Measurements from ENCODE around the gene DGKH.

DNA sequence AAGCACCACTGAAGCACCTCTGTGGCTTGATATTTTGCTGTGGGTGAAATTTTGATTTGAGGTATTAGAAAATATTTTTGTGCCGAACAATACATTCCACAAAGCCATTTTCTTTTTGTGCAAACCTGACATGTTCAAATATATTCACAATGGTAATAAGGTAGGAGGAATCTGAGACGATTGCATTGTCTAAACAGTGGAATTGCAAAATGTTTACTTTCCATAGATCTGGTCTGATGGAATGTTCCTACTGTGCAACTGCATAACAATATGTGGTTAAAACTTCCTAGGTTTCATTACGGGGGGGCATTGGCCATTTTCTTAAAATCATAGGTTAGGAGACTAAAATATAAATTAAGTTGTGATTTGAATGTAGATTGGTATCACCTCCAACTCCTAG lies 180.8 kb downstream of the DGKH start:
- TF ChIP-seq POLR2A (IDR thresholded peaks at IDR 0.05) = no peak
- TF ChIP-seq, protein P1, sequence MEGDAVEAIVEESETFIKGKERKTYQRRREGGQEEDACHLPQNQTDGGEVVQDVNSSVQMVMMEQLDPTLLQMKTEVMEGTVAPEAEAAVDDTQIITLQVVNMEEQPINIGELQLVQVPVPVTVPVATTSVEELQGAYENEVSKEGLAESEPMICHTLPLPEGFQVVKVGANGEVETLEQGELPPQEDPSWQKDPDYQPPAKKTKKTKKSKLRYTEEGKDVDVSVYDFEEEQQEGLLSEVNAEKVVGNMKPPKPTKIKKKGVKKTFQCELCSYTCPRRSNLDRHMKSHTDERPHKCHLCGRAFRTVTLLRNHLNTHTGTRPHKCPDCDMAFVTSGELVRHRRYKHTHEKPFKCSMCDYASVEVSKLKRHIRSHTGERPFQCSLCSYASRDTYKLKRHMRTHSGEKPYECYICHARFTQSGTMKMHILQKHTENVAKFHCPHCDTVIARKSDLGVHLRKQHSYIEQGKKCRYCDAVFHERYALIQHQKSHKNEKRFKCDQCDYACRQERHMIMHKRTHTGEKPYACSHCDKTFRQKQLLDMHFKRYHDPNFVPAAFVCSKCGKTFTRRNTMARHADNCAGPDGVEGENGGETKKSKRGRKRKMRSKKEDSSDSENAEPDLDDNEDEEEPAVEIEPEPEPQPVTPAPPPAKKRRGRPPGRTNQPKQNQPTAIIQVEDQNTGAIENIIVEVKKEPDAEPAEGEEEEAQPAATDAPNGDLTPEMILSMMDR (IDR thresholded peaks at IDR 0.05) = no peak

Data from body of pancreas (tissue), 4 donors.